OCI-LY3 (cell line): ENCODE measurements around the gene SAC3D1.

Source experiments
- H2AFZ ChIP-seq: fragments of 200-600, 300-600 bp; shearing (Covaris generic); 2 replicates; pipeline ENCODE4 v1.6.0; 2014; ENCODE audit warnings: antibody characterized with exemption, low read depth, low read length
- H3K27ac ChIP-seq: fragments of 200-600, 300-600 bp; sonication (generic); 2 replicates; pipeline ENCODE4 v1.5.1; 2014; ENCODE audit warnings: mild to moderate bottlenecking, low read length, moderate library complexity, mixed read lengths
- H3K27me3 ChIP-seq: fragments of 200-600, 300-600 bp; sonication (generic); 2 replicates; pipeline ENCODE4 v1.6.1; 2014; ENCODE audit warnings: low read depth, low read length, mixed read lengths
- H3K36me3 ChIP-seq: fragments of 200-600, 300-600 bp; sonication (generic); replicated peaks from 2 replicates; pipeline ENCODE3; 2014; ENCODE audit warnings: low read depth, low read length, mixed read lengths
- H3K4me1 ChIP-seq: fragments of 300-600, 200-600 bp; sonication (generic); 2 replicates; pipeline ENCODE4 v1.6.1; 2014; ENCODE audit warnings: low read length, mixed read lengths
- H3K4me2 ChIP-seq: fragments of 200-600, 300-600 bp; sonication (generic); 2 replicates; pipeline ENCODE4 v1.6.1; 2014; ENCODE audit warnings: low read length, mixed read lengths
- H3K4me3 ChIP-seq: fragments of 300-600, 200-600 bp; sonication (generic); 2 replicates; pipeline ENCODE4 v1.5.1; 2014; ENCODE audit warnings: antibody characterized with exemption, mild to moderate bottlenecking, low read length, moderate library complexity
- H3K79me2 ChIP-seq: fragments of 300-600, 200-600 bp; shearing (Covaris generic); 2 replicates; pipeline ENCODE4 v1.6.1; 2014; ENCODE audit warnings: mild to moderate bottlenecking, low read length, mixed read lengths
- H3K9ac ChIP-seq: fragments of 300-600, 200-600 bp; shearing (Covaris generic); 2 replicates; pipeline ENCODE4 v1.6.0; 2014; ENCODE audit warnings: mild to moderate bottlenecking, low read length, moderate library complexity
- H3K9me3 ChIP-seq: fragments of 200-600, 300-600 bp; shearing (Covaris generic); 2 replicates; pipeline ENCODE4 v1.6.1; 2014; ENCODE audit warnings: low read length, mixed read lengths; ENCODE audit not compliant: insufficient read depth
- H4K20me1 ChIP-seq: fragments of 200-600, 300-600 bp; sonication (generic); 2 replicates; pipeline ENCODE4 v1.6.1; 2016; ENCODE audit warnings: low read length, mixed read lengths; ENCODE audit not compliant: insufficient read depth
- EZH2phosphoT487 ChIP-seq: fragments of 200-600 bp; shearing (Covaris generic); IDR thresholded peaks from 2 replicates; pipeline ENCODE4 v1.6.1; 2018; ENCODE audit warnings: antibody characterized with exemption, mixed run types, low read depth
- TF ChIP-seq, protein P1 (sequence below): fragments of 200-600, 300-600 bp; sonication (generic); IDR thresholded peaks from 2 replicates; pipeline ENCODE4 v1.5.1; 2014; ENCODE audit warnings: antibody characterized with exemption, low read length, low read depth

The SAC3D1 gene

DNA sequence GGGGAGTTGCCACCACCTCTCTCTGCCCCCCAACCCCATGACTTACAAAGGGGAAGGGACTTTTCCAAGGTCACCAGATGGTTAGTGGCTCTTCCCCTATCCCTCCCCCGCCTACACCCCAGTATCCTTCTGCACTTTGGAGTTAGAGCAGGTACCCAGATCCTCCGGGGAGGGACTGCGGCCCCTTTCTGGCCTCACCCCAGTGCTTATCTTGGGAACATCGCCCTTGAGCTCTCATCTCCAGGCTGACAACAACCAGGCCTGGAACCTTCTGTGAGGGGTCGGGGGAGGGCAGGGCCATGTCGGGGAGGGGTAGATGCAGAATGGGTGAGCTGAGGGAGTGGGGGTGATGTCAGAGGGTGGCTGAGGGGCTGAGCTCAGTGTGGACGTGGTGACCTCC is 24.8 kb downstream of the SAC3D1 start:
- H3K27ac ChIP-seq = no peak overlapping the region
- TF ChIP-seq, protein P1, sequence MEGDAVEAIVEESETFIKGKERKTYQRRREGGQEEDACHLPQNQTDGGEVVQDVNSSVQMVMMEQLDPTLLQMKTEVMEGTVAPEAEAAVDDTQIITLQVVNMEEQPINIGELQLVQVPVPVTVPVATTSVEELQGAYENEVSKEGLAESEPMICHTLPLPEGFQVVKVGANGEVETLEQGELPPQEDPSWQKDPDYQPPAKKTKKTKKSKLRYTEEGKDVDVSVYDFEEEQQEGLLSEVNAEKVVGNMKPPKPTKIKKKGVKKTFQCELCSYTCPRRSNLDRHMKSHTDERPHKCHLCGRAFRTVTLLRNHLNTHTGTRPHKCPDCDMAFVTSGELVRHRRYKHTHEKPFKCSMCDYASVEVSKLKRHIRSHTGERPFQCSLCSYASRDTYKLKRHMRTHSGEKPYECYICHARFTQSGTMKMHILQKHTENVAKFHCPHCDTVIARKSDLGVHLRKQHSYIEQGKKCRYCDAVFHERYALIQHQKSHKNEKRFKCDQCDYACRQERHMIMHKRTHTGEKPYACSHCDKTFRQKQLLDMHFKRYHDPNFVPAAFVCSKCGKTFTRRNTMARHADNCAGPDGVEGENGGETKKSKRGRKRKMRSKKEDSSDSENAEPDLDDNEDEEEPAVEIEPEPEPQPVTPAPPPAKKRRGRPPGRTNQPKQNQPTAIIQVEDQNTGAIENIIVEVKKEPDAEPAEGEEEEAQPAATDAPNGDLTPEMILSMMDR = no peak
- no peak for TF ChIP-seq EZH2phosphoT487
- H3K4me1 ChIP-seq = peaks cover 18% of the 10 kb centered on the region
- H3K27me3 ChIP-seq = no peaks in the 10 kb centered on the region
- H3K36me3 ChIP-seq = no peaks in the 10 kb centered on the region
- H4K20me1 ChIP-seq = no peaks in the 10 kb centered on the region
- H3K4me3 ChIP-seq = no peak overlapping the region
- H3K79me2 ChIP-seq = no peaks in the 10 kb centered on the region
- no peaks in the 10 kb centered on the region for H3K9me3 ChIP-seq
- H3K9ac ChIP-seq = no peak overlapping the region
- H3K4me2 ChIP-seq = no peak overlapping the region
- H2AFZ ChIP-seq = no peak overlapping the region

DNA sequence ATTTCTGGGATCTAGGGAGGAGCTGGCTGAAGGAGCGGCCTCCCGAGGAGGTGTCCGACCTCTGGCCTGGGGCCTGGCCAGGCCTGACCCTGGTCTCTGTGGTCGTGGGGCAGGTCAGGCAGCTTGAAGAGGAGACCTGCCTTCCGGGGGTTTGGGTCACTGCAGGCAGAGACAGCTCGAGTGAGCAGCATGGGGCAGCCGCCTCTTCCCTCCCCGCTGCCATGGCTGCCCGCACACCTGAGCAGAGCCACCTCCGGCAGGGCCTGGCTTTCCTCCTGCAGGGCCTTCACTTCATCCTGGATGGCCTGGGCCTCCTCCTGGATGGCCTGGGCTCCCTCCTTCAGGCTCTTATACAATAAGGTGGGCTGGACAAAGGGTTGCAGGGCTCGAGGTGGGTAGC is 25.3 kb downstream of the SAC3D1 start:
- H3K36me3 ChIP-seq = no peaks in the 10 kb centered on the region

GRCh38 chr11:65066805-65067291 is 25.8 kb downstream of the SAC3D1 start:
- no peak overlapping the region for H3K9ac ChIP-seq
- H3K4me1 ChIP-seq = peaks cover 16% of the 10 kb centered on the region
- H3K9me3 ChIP-seq = no peaks in the 10 kb centered on the region
- H3K27me3 ChIP-seq = no peaks in the 10 kb centered on the region
- TF ChIP-seq EZH2phosphoT487 = no peak
- TF ChIP-seq, protein P1 = no peak
- 0 out of 2 replicates have a peak overlapping the region, but pooled peaks have one; percentile 9 for H2AFZ ChIP-seq
- H3K4me3 ChIP-seq = no peak overlapping the region
- H3K36me3 ChIP-seq = no peaks in the 10 kb centered on the region
- no peak overlapping the region for H3K4me2 ChIP-seq
- H4K20me1 ChIP-seq = no peaks in the 10 kb centered on the region
- no peaks in the 10 kb centered on the region for H3K79me2 ChIP-seq
- H3K27ac ChIP-seq = no peak overlapping the region

More for the DNA sequence above, 25.3 kb downstream of the SAC3D1 start:
- Histone ChIP-seq H3K9me3 (no peaks in the 10 kb centered on the region), H3K9ac (no peak overlapping the region), H3K4me2 (no peak overlapping the region), H4K20me1 (no peaks in the 10 kb centered on the region), H3K4me3 (no peak overlapping the region), H3K4me1 (peaks cover 13% of the 10 kb centered on the region), H3K27ac (no peak overlapping the region), H3K27me3 (no peaks in the 10 kb centered on the region), H3K79me2 (no peaks in the 10 kb centered on the region), H2AFZ (no peak overlapping the region)
- TF ChIP-seq, protein P1 = no peak
- no peak for TF ChIP-seq EZH2phosphoT487

DNA sequence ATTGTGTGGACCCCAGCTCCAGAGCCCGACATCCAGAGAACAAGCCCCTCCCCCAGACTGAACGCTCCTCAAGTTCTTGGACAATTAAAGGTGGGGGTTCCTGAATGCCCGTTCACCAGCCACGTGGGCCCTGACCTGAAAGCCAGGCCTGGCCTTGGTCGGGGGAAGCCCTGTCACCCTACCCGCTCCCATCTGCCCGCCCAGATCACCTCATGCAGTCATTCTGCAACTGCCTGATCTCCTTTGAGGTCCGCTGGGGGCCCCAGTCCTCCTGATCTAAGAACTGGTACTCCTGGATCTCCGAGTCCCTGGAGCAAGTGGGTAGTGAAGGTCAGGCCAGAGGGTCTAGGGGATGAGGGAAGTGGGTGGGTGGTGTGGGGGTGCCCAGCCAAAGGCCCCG is 26.4 kb downstream of the SAC3D1 start:
- peak overlapping the region; percentile 9 for H2AFZ ChIP-seq
- H3K9ac ChIP-seq = no peak overlapping the region
- no peaks in the 10 kb centered on the region for H3K9me3 ChIP-seq
- no peak overlapping the region for H3K27ac ChIP-seq
- peaks cover 22% of the 10 kb centered on the region for H3K4me1 ChIP-seq
- H4K20me1 ChIP-seq = no peaks in the 10 kb centered on the region
- peak overlapping the region; percentile 21 for H3K4me2 ChIP-seq
- no peaks in the 10 kb centered on the region for H3K36me3 ChIP-seq
- H3K4me3 ChIP-seq = 0 out of 2 replicates have a peak overlapping the region, but pooled peaks have one; percentile 4
- no peaks in the 10 kb centered on the region for H3K79me2 ChIP-seq
- TF ChIP-seq, protein P1 = no peak
- H3K27me3 ChIP-seq = no peaks in the 10 kb centered on the region
